ENCODE results near the gene FBXO7. TPM values are rescaled to one million over a fixed set of nuclear protein-coding genes. Genes with fewer than 3 reads are reported as not detected.

The FBXO7 gene
- total RNA-seq, 1 experiment from 2014 or later = 75.7 TPM

DNA sequence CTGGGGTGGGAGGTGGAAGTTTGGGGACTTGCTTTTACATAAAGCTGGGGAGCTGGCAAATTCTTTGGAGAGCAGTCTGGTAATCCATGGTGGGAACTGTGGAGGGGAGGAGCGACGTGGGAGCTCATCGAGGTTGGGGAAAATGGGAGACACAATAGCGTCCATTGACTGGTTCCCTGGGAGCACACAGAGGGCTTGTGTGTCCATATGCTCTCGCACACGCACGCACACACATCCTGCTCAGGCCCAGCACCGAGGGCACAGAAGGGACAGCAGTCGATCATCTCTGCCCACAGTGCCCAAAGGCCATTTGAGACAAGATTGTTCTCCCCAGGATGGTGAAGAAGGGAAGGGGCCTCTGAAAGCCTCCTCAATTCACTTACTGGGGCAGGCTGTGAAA lies 53.7 kb downstream of the FBXO7 start:
- CTCF ChIA-PET = interaction anchor here (1.0 to 3.7 kb wide), 4 partner anchors 46 to 458 kb away, joined by 4 to 33 read pairs (median 4); no protein-coding TSS in a partner anchor
- BruUV-seq (replicated peaks) = no TSS peak

DNA sequence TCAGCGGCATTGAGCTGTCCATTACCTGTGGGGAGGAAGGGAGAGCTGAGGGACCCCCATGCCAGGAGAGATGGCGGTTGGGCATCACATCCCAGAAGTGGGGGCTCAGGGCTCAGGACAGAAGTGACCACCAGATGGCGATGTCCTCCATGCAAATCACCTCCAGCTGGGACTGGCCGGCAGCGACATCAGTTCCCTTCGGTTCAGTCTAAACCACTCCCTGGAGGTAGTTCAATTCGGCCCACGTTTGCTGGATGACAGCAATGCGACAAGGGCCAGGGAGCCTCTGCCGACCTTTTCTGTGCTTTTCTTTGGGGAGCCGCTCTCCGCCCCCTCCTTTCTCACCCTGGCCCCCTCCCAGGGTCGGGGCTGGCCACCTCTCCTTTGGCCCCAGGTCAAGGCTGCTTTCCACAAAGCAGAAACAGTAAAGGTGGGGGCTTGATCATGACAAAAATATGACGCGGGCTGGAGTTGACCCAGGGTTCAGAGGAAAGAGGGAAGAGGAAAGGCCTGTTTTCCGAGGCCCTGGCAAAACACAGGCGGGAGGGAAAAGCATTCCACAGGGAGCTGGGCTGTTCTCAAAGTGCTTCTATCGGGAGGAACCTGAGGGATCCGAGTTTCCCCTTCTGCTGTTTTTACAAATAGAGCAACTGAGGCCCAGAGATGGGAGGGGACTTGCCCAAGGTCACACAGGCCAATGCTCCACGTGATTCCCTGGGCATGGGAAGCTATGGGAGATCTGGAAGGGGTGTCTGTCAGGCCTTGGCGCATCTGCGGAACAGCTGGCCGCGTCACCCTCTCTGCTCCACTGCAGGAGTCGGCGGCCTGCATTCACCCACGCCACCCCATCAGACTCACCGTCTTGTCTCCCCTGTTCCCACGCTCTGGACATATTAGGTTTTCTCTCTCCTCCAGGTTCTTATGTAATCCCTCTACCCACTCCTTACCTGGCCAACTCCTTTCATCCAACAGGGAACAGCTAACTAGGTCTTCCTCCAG lies 54.7 kb downstream of the FBXO7 start:
- TF ChIP-seq, protein P1, sequence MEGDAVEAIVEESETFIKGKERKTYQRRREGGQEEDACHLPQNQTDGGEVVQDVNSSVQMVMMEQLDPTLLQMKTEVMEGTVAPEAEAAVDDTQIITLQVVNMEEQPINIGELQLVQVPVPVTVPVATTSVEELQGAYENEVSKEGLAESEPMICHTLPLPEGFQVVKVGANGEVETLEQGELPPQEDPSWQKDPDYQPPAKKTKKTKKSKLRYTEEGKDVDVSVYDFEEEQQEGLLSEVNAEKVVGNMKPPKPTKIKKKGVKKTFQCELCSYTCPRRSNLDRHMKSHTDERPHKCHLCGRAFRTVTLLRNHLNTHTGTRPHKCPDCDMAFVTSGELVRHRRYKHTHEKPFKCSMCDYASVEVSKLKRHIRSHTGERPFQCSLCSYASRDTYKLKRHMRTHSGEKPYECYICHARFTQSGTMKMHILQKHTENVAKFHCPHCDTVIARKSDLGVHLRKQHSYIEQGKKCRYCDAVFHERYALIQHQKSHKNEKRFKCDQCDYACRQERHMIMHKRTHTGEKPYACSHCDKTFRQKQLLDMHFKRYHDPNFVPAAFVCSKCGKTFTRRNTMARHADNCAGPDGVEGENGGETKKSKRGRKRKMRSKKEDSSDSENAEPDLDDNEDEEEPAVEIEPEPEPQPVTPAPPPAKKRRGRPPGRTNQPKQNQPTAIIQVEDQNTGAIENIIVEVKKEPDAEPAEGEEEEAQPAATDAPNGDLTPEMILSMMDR (IDR thresholded peaks at IDR 0.05; ENCODE audit: unreplicated experiment) = peak; percentile 87

More for the DNA sequence above, 53.7 kb downstream of the FBXO7 start:
- Mint-ChIP-seq H3K4me3 (ENCODE audit: low read depth, unreplicated experiment) (no peak overlapping the region), H3K36me3 (ENCODE audit: insufficient read depth, unreplicated experiment) (no peaks in the 10 kb centered on the region), H3K27me3 (ENCODE audit: unreplicated experiment) (no peaks in the 10 kb centered on the region), H3K4me1 (ENCODE audit: low read depth, unreplicated experiment) (peaks cover 19% of the 10 kb centered on the region), H3K27ac (ENCODE audit: unreplicated experiment) (no peak overlapping the region), H3K9me3 (ENCODE audit: low read depth, unreplicated experiment) (no peaks in the 10 kb centered on the region)
- TF ChIP-seq, protein P1 (IDR thresholded peaks at IDR 0.05; ENCODE audit: unreplicated experiment) = no peak
- no peak for DNase-seq
- intact Hi-C loops (cut with micrococcal nuclease; ENCODE audit: unreplicated experiment) = loop anchor here (5.0 kb wide), 2 partner anchors 459 to 474 kb away; no protein-coding TSS in a partner anchor

DNA sequence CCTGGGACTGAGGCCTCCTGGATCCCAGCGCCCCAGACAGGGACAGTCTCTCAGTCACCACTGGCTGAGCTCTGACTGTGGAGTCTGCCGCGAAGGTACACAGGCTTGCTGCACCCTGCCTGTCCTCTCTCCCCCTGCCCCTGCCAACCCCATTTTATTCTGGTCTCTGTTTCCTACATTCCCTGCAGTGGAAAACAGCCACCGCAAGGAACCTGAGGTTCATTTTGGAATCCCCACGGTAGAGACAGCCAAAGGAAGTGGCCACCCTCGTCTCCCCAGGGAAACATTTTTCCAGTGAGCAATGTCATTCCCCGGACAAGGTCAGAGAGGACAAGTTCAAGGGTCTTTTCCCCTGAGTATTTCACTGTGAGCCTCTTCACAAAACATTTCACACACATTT lies 56.6 kb downstream of the FBXO7 start:
- Mint-ChIP-seq H3K36me3 (ENCODE audit: insufficient read depth, unreplicated experiment) (no peaks in the 10 kb centered on the region), H3K9me3 (ENCODE audit: low read depth, unreplicated experiment) (no peaks in the 10 kb centered on the region), H3K4me1 (ENCODE audit: low read depth, unreplicated experiment) (peaks cover 35% of the 10 kb centered on the region), H3K4me3 (ENCODE audit: low read depth, unreplicated experiment) (no peak overlapping the region), H3K27ac (ENCODE audit: unreplicated experiment) (no peak overlapping the region), H3K27me3 (ENCODE audit: unreplicated experiment) (no peaks in the 10 kb centered on the region)
- no TSS peak for BruUV-seq (replicated peaks)
- TF ChIP-seq, protein P1 (IDR thresholded peaks at IDR 0.05; ENCODE audit: unreplicated experiment) = no peak
- intact Hi-C loops (cut with micrococcal nuclease; ENCODE audit: unreplicated experiment) = loop anchor here (10.0 kb wide), 1 partner anchor 54 kb away; no protein-coding TSS in a partner anchor
- DNase-seq = no peak
- CTCF ChIA-PET = interaction anchor here (0.9 to 3.7 kb wide), 3 partner anchors 266 to 484 kb away, joined by 3 to 33 read pairs (median 11); no protein-coding TSS in a partner anchor

More for the DNA sequence above, 54.7 kb downstream of the FBXO7 start:
- no peak overlapping the region for H3K27ac Mint-ChIP-seq (ENCODE audit: unreplicated experiment)
- no peaks in the 10 kb centered on the region for H3K9me3 Mint-ChIP-seq (ENCODE audit: low read depth, unreplicated experiment)
- CTCF ChIA-PET = interaction anchor here (0.7 to 3.7 kb wide), 7 partner anchors 45 to 457 kb away, joined by 3 to 33 read pairs (median 4); no protein-coding TSS in a partner anchor
- BruUV-seq (replicated peaks) = no TSS peak
- H3K4me1 Mint-ChIP-seq (ENCODE audit: low read depth, unreplicated experiment) = peaks cover 29% of the 10 kb centered on the region
- peak; percentile 81 for DNase-seq
- no peaks in the 10 kb centered on the region for H3K36me3 Mint-ChIP-seq (ENCODE audit: insufficient read depth, unreplicated experiment)
- H3K27me3 Mint-ChIP-seq (ENCODE audit: unreplicated experiment) = no peaks in the 10 kb centered on the region
- intact Hi-C loops (cut with micrococcal nuclease; ENCODE audit: unreplicated experiment) = loop anchor here (1.0 to 5.0 kb wide), 4 partner anchors 268 to 473 kb away; no protein-coding TSS in a partner anchor
- H3K4me3 Mint-ChIP-seq (ENCODE audit: low read depth, unreplicated experiment) = no peak overlapping the region

DNA sequence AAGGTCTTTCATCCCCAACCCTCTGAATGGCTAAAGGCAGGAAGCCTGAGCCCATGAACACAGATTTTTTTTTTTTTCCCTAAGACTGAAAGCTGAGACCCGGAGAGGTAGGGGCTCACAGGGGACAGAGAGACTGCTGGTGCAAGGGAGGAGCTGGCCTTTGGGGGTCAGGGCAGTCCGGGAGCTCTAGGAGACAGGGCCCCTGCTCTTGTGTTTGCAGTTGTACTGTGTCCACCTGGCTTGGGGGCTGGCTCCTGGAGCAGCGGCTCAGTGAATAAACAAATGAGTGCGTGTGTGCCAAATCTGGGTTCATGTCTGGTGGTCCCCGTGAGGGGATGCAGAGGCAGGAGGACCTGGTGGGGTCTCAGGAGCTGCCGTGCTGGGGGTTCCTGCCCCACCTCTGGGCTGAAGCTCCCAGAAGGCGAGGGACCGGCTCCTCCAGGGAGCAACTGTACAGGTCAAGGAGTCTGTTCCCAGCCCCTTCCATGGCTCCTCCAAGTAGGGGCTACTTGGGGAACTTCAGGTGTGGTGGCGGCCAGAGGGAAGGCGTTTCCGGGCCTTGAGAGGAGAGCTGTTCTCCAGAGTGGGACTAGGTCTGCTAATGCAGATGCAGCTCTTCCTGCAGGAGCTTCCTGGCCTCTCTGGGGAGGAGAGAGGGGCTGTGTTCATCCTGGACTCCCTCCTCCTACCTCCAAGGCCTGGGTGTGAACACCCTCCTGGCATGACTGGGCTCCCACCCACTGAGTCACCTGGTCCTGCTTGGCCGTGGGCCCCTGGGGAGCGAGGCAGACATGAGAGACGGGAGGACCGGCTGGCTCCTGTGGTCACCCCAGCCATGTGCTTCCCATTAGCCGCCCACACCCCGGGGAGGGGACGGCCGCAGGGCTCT lies 57.6 kb downstream of the FBXO7 start:
- peak; percentile 50 for DNase-seq
- intact Hi-C loops (cut with micrococcal nuclease; ENCODE audit: unreplicated experiment) = loop anchor here (10.0 kb wide), 1 partner anchor 53 kb away; no protein-coding TSS in a partner anchor
- H3K27ac Mint-ChIP-seq (ENCODE audit: unreplicated experiment) = peak overlapping the region; percentile 35
- no peaks in the 10 kb centered on the region for H3K27me3 Mint-ChIP-seq (ENCODE audit: unreplicated experiment)
- CTCF ChIA-PET = interaction anchor here (0.7 to 1.2 kb wide), 6 partner anchors 10 to 483 kb away, joined by 3 to 11 read pairs (median 6); no protein-coding TSS in a partner anchor
- TF ChIP-seq, protein P1 (IDR thresholded peaks at IDR 0.05; ENCODE audit: unreplicated experiment) = no peak
- BruUV-seq (replicated peaks) = no TSS peak
- H3K4me3 Mint-ChIP-seq (ENCODE audit: low read depth, unreplicated experiment) = peak overlapping the region; percentile 31
- peaks cover 35% of the 10 kb centered on the region for H3K4me1 Mint-ChIP-seq (ENCODE audit: low read depth, unreplicated experiment)
- no peaks in the 10 kb centered on the region for H3K9me3 Mint-ChIP-seq (ENCODE audit: low read depth, unreplicated experiment)
- no peaks in the 10 kb centered on the region for H3K36me3 Mint-ChIP-seq (ENCODE audit: insufficient read depth, unreplicated experiment)

All from Calu3 (cell line).